ENCODE data around the gene PGLYRP3.
"Not testable (repeated sequence)": the region's sequence is repeated elsewhere in the genome, so short reads cannot be mapped to it uniquely, and the experiment has no call there.

PGLYRP3 gene

GRCh38 chr1:153348511-153349362 lies 36.0 kb upstream of the PGLYRP3 start, which contains the start of gene PGLYRP4:
PGLYRP4 (minus strand) TSS chr1:153348841; CDS start chr1:153347932, 909 bp downstream.
- DNase-seq (ENCODE audit: low read depth): no peak

- DNase-seq (ENCODE audit: low read depth): no peak
Observed at GRCh38 chr1:153347856-153348255, 35.1 kb upstream of the PGLYRP3 start.

- DNase-seq (ENCODE audit: low read depth): not testable (repeated sequence)
Observed at GRCh38 chr1:153347049-153347448, 34.3 kb upstream of the PGLYRP3 start.

GRCh38 chr1:153346077-153346723 lies 33.4 kb upstream of the PGLYRP3 start:
- DNase-seq (ENCODE audit: low read depth): no peak

- no peak for DNase-seq (ENCODE audit: low read depth)
Observed at GRCh38 chr1:153345187-153346076, 32.7 kb upstream of the PGLYRP3 start.

- no peak for DNase-seq (ENCODE audit: low read depth)
Observed at GRCh38 chr1:153344718-153345025, 31.9 kb upstream of the PGLYRP3 start.

GRCh38 chr1:153343811-153344717 lies 31.3 kb upstream of the PGLYRP3 start:
- no peak for DNase-seq (ENCODE audit: low read depth)

- no peak for DNase-seq (ENCODE audit: low read depth)
Observed at GRCh38 chr1:153343040-153343681, 30.4 kb upstream of the PGLYRP3 start.

GRCh38 chr1:153342178-153342577 lies 29.4 kb upstream of the PGLYRP3 start:
- DNase-seq (ENCODE audit: low read depth): no peak

- DNase-seq (ENCODE audit: low read depth): no peak
Observed at GRCh38 chr1:153341431-153341934, 28.7 kb upstream of the PGLYRP3 start.

- no peak for DNase-seq (ENCODE audit: low read depth)
Observed at GRCh38 chr1:153340356-153340755, 27.6 kb upstream of the PGLYRP3 start.

- DNase-seq (ENCODE audit: low read depth): no peak
Observed at GRCh38 chr1:153339802-153340201, 27.1 kb upstream of the PGLYRP3 start.

GRCh38 chr1:153337980-153338853 lies 25.5 kb upstream of the PGLYRP3 start:
- no peak for DNase-seq (ENCODE audit: low read depth)

GRCh38 chr1:153336650-153337049 lies 23.9 kb upstream of the PGLYRP3 start:
- no peak for DNase-seq (ENCODE audit: low read depth)

- DNase-seq (ENCODE audit: low read depth): no peak
Observed at GRCh38 chr1:153333902-153334301, 21.1 kb upstream of the PGLYRP3 start.

- DNase-seq (ENCODE audit: low read depth): no peak
Observed at GRCh38 chr1:153324912-153325311, 12.2 kb upstream of the PGLYRP3 start.

- no peak for DNase-seq (ENCODE audit: low read depth)
Observed at GRCh38 chr1:153322568-153322967, 9.8 kb upstream of the PGLYRP3 start.

GRCh38 chr1:153318145-153318544 lies 5.4 kb upstream of the PGLYRP3 start:
- not testable (repeated sequence) for DNase-seq (ENCODE audit: low read depth)

- not testable (repeated sequence) for DNase-seq (ENCODE audit: low read depth)
Observed at GRCh38 chr1:153316013-153316412, 3.3 kb upstream of the PGLYRP3 start.

GRCh38 chr1:153314388-153314787 lies 1.6 kb upstream of the PGLYRP3 start:
- DNase-seq (ENCODE audit: low read depth): not testable (repeated sequence)
